ENCODE results near the gene CTU1.

Gene CTU1

DNA sequence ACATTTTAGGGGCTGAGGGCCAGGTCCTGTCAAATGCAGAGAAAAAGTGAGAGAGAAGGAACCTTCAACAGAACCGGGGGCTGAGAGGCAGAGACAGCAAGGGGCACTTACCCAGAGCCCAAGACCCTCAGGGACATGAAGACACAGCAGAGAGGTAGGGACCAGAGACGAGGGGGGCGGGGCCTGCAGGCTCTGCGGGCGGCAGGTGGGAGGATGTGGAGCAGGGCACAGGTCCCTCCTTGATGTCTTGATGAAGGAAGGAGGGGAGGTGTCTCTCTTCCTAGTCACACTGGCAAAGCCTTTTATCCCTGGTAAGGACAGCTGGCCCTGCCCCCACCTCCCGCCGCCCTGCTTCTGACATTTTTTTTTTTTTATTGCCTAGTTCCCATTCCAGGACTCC, 25.6 kb downstream of the CTU1 start, which contains the start of gene KLK14:
TSS of gene KLK14 (minus strand) at position 277 of the 400 bp plus-strand sequence. CDS start at position 4, 273 bp downstream.
- intact Hi-C loops (cut with DNase I; ENCODE audit: low total_unique reads) = no loop called here
- H3K27me3 ChIP-seq = peaks cover 0 to 14% of the 10 kb centered on the region in 2 donors

DNA sequence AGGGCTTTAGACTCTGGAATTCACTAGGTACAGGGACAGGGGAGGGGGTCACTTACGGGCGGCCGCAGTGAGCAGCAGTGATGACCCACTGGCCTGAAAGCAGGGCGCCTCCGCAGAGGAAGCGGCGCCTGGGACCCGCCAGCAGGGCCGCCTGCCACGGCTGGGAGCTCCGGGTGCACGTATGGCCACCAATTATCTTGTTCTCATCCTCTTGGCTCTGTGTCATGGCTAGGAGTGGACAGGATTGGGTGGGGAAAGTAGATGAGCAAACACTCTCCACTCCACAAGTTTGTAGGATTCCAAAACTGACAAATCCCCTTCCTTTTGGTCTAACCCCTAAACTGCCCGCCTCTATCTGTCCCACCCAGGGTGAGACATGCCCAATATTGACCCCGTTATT, 26.7 kb downstream of the CTU1 start:
- no peaks in the 10 kb centered on the region for H3K9me3 ChIP-seq
- H3K27ac ChIP-seq = no peak overlapping the region
- intact Hi-C loops (cut with DNase I; ENCODE audit: low total_unique reads) = no loop called here
- DNase-seq = peak in 1 of 2 donors; percentile 25
- TF ChIP-seq, protein P1, sequence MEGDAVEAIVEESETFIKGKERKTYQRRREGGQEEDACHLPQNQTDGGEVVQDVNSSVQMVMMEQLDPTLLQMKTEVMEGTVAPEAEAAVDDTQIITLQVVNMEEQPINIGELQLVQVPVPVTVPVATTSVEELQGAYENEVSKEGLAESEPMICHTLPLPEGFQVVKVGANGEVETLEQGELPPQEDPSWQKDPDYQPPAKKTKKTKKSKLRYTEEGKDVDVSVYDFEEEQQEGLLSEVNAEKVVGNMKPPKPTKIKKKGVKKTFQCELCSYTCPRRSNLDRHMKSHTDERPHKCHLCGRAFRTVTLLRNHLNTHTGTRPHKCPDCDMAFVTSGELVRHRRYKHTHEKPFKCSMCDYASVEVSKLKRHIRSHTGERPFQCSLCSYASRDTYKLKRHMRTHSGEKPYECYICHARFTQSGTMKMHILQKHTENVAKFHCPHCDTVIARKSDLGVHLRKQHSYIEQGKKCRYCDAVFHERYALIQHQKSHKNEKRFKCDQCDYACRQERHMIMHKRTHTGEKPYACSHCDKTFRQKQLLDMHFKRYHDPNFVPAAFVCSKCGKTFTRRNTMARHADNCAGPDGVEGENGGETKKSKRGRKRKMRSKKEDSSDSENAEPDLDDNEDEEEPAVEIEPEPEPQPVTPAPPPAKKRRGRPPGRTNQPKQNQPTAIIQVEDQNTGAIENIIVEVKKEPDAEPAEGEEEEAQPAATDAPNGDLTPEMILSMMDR (IDR thresholded peaks at IDR 0.05) = no peak
- no peaks in the 10 kb centered on the region for H3K36me3 ChIP-seq
- no peak overlapping the region for H3K4me3 ChIP-seq
- H3K4me1 ChIP-seq = no peaks in the 10 kb centered on the region
- H3K27me3 ChIP-seq = peaks cover 0 to 14% of the 10 kb centered on the region in 2 donors

More for the DNA sequence above, 25.6 kb downstream of the CTU1 start, which contains the start of gene KLK14:
- H3K4me3 ChIP-seq = no peak within 1 kb of the TSS
- no peaks in the 10 kb centered on the region for H3K36me3 ChIP-seq
- TF ChIP-seq, protein P1 (IDR thresholded peaks at IDR 0.05) = no peak
- no peaks in the 10 kb centered on the region for H3K4me1 ChIP-seq
- H3K9me3 ChIP-seq = no peaks in the 10 kb centered on the region
- DNase-seq = peak in 1 of 2 donors; percentile 44
- H3K27ac ChIP-seq = no peak within 1 kb of the TSS

DNA sequence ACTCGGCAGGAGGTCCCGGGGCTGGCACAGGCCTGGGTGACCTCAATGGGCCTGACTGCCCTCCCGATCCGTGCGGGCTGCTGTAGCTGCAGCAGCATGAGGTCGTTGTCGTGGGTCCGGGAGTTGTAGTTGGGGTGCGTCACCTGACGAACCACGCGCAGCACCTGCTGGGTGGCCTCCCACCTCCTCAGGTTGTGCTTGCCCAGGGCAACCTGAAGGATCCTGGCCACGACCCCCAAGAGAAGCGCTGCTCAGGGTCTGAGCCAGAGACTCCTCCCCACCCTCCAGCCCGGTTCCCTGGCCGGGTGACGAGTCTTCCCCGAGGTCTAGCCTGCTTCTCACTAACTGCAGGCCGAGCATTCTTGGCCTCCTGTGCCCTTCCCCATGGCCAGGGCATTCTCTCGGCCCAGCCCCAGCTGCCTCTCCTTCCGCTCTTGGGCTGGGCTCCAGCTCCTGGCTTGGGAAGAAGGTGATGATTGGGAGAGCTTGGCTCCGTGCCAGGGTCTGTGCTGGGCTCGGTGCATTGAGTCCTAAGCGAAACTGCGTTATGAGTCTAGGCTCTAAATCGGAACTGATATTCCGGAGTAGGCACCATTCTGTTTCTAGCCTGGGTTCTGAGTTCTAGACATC, 28.6 kb downstream of the CTU1 start:
- intact Hi-C loops (cut with DNase I; ENCODE audit: low total_unique reads) = no loop called here
- H3K27me3 ChIP-seq = peaks cover 0 to 14% of the 10 kb centered on the region in 2 donors
- TF ChIP-seq, protein P1 (IDR thresholded peaks at IDR 0.05) = no peak
- DNase-seq = no peak
- H3K36me3 ChIP-seq = no peaks in the 10 kb centered on the region
- peaks cover 0 to 1% (median 0%) of the 10 kb centered on the region in 3 donors for H3K9me3 ChIP-seq
- H3K27ac ChIP-seq = no peak overlapping the region
- no peaks in the 10 kb centered on the region for H3K4me1 ChIP-seq
- no peak overlapping the region for H3K4me3 ChIP-seq

DNA sequence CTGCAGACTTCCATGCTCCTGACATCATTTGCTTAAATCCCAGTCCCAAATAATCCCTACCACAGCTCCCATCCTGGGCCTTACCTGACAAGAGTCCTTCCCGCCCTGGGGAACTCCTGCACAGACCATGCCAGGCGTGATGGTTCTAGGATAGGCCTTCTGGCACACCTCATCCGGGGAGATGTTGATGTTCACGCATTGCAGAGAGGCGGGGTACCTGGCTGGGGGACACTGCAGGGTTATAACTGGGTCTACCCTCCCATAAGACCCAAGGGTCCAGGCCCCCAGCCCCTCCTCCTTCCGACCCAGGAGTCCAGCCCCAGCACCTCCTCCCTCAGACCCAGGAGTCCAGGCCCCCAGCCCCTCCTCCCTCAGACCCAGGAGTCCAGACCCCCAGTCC, 29.5 kb downstream of the CTU1 start:
- H3K4me1 ChIP-seq = no peaks in the 10 kb centered on the region
- TF ChIP-seq, protein P1 (IDR thresholded peaks at IDR 0.05) = no peak
- peaks cover 0 to 10% (median 0%) of the 10 kb centered on the region in 3 donors for H3K9me3 ChIP-seq
- no peak overlapping the region for H3K4me3 ChIP-seq
- DNase-seq = no peak
- H3K36me3 ChIP-seq = no peaks in the 10 kb centered on the region
- H3K27me3 ChIP-seq = peaks cover 0 to 14% of the 10 kb centered on the region in 2 donors
- H3K27ac ChIP-seq = no peak overlapping the region
- intact Hi-C loops (cut with DNase I; ENCODE audit: low total_unique reads) = no loop called here

DNA sequence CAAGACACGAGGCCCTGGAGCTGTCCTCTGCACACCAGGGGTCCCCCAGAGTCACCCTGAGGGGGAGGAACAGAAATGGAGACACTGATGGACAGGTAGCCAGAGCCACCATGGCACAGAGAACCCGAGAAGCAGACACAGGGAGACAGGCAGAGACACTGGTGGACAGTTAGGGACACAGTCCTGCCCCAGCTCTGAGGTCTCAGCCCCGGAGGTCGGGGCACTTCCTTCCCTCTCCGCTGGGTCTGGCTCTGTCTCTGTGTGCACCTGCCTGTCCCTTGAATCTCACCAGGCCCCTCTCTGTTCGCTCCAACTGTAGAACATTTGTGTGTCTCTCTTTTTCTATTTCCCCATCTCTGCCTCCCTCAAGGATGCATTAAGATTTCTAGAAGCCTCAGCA, 30.1 kb downstream of the CTU1 start:
- Histone ChIP-seq H3K36me3 (peaks cover 0 to under 1% (median 0%) of the 10 kb centered on the region in 3 donors), H3K4me1 (no peaks in the 10 kb centered on the region), H3K27me3 (peaks cover 0 to 8% of the 10 kb centered on the region in 2 donors), H3K9me3 (peaks cover 0 to 16% (median 5%) of the 10 kb centered on the region in 3 donors), H3K27ac (no peak overlapping the region), H3K4me3 (no peak overlapping the region)
- no peak for DNase-seq
- TF ChIP-seq, protein P1 (IDR thresholded peaks at IDR 0.05) = no peak
- intact Hi-C loops (cut with DNase I; ENCODE audit: low total_unique reads) = no loop called here

Data from tibial artery (tissue), 4 donors.